Uterus (tissue), 2 donors: Measurements from ENCODE around the gene TLR8.
A peak's percentile ranks its signal among the peaks of the same experiment; 100 is the strongest.

Experiments
- CTCF ChIP-seq, 4 experiments: fragments of 200-600 bp in 2 of 4; fragments of 450-650 bp in 2 of 4; sonication (generic) in 2 of 4; IDR thresholded peaks; one replicate each; pipeline ENCODE4 v1.5.1; 2016 to 2019; ENCODE audit warnings: antibody characterized with exemption in 4 of 4, mild to moderate bottlenecking in 2 of 4, moderate library complexity in 1 of 4
- POLR2A ChIP-seq, 2 donors: fragments of 450-650 bp; IDR thresholded peaks; one replicate each; pipeline ENCODE4 v1.6.1; 2016; ENCODE audit warnings: antibody characterized with exemption in 2 of 2, mild to moderate bottlenecking in 1 of 2, moderate library complexity in 1 of 2

- peak; percentile 54 to 68 (median 58) for TF ChIP-seq CTCF (IDR thresholded peaks at IDR 0.05)
- no peak for TF ChIP-seq POLR2A (IDR thresholded peaks at IDR 0.05)
Measured at GRCh38 chrX:12970691-12971202, 64.3 kb downstream of the TLR8 start.
